SJSA1 (cell line): Measurements from ENCODE around the gene SAMD14. TPM values are rescaled to one million over a fixed set of nuclear protein-coding genes. Genes with fewer than 3 reads are reported as not detected.
A peak's percentile ranks its signal among the peaks of the same experiment; 100 is the strongest.

Experiments used
- DNase-seq, 2 experiments: peaks; one replicate each; pipeline ENCODE4 v3.0.0-alpha.2; 2015 to 2020; ENCODE audit warnings: low spot score in 2 of 2, low read depth in 1 of 2
- H3K27ac ChIP-seq: fragments of 250-450 bp; sonication (Bioruptor Pico); 2 replicates; pipeline ENCODE4 v1.5.1; 2020; ENCODE audit warnings: mild to moderate bottlenecking, moderate library complexity
- H3K27me3 ChIP-seq: fragments of 250-450 bp; sonication (Bioruptor Pico); replicated peaks from 2 replicates; pipeline ENCODE4 v1.5.1; 2020; ENCODE audit warnings: mild to moderate bottlenecking, moderate library complexity
- H3K36me3 ChIP-seq: fragments of 250-450 bp; sonication (Bioruptor Pico); 2 replicates; pipeline ENCODE4 v1.5.1; 2020; ENCODE audit warnings: mild to moderate bottlenecking
- H3K4me1 ChIP-seq: fragments of 250-450 bp; sonication (Bioruptor Pico); replicated peaks from 2 replicates; pipeline ENCODE4 v1.6.1; 2021; ENCODE audit warnings: mild to moderate bottlenecking
- H3K4me3 ChIP-seq: fragments of 250-450 bp; sonication (Bioruptor Pico); 2 replicates; pipeline ENCODE4 v1.5.1; 2020; ENCODE audit warnings: mild to moderate bottlenecking
- H3K9me3 ChIP-seq: fragments of 250-450 bp; sonication (Bioruptor Pico); replicated peaks from 2 replicates; pipeline ENCODE4 v1.5.1; 2020; ENCODE audit warnings: mild to moderate bottlenecking
- total RNA-seq: library from RNA; depleted of rRNA; stranded (reverse); fragments of >200 nt; shearing (Covaris generic); gene quantifications from 2 replicates; pipeline ENCODE4 v1.2.3, GENCODE V29; 2014

SAMD14 gene
- total RNA-seq, 1 experiment from 2014 or later: 0.11 TPM

GRCh38 chr17:50148226-50149090 lies 18.5 kb upstream of the SAMD14 start:
- Histone ChIP-seq H3K36me3 (peaks cover 68% of the 10 kb centered on the region), H3K9me3 (no peaks in the 10 kb centered on the region), H3K4me1 (peaks cover 54% of the 10 kb centered on the region), H3K4me3 (peak overlapping the region; percentile 88), H3K27ac (no peak overlapping the region), H3K27me3 (no peaks in the 10 kb centered on the region)
- DNase-seq: peak; percentile 77 to 83

DNA sequence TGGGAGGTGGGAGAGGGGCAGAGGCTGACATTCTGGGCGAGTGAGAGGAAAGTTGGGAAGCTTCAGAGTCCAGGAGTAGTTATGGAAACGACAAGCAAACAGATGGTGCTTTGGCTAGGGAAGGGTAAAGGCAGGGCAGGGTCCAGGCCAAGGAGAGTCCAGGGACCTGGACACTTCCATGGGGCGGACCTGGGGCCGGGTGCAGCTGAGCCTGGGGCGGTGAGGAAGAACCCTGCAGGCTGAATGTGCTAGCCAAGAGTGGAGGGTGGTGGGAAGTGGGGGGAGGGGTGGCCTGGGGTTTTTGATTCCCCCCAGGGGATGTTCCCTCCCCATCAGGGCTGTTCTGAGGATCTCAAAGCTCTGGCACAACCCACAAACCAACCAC lies 17.9 kb upstream of the SAMD14 start:
- peak overlapping the region; percentile 88 for H3K4me3 ChIP-seq
- DNase-seq: no peak
- peaks cover 54% of the 10 kb centered on the region for H3K4me1 ChIP-seq
- no peaks in the 10 kb centered on the region for H3K9me3 ChIP-seq
- H3K27ac ChIP-seq: no peak overlapping the region
- H3K36me3 ChIP-seq: peaks cover 72% of the 10 kb centered on the region
- no peaks in the 10 kb centered on the region for H3K27me3 ChIP-seq

DNA sequence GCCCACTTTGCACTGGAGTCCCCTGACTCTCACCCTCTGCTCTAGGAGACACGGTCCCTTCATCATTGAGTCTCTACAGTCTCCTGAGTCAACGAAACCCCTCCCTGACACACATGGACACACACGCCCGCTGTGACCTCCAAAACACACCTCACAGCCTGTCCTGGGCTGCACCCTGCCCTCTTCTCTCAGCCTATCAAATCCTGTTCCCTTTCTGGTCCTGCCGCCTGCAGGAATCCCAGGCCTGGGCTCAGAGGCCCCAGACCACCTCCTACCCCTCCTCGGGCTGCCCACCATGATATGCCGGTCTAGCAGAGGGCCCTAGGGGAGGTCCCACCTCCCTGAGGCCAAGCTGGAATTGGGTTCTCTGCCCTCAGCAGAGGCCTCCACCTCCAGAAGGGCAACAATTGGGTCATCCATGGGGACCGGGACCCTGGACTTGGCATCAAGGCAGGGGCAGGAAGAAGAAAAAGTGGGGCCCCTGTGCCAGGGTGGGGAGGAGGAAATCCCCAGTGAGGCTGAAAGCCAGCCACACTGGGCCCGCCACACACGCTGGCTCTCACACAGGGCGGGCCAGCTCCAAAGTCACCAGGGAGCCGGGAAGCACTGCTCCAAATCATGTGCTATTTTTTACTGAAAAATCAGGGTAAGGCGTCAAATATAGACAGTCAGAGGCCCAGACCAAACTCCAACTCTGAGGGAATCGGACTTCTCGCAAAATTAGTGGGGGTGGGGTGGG lies 17.1 kb upstream of the SAMD14 start:
- no peak for DNase-seq
- H3K27me3 ChIP-seq: no peaks in the 10 kb centered on the region
- H3K36me3 ChIP-seq: peaks cover 80% of the 10 kb centered on the region
- no peak overlapping the region for H3K4me3 ChIP-seq
- H3K9me3 ChIP-seq: no peaks in the 10 kb centered on the region
- H3K4me1 ChIP-seq: peaks cover 47% of the 10 kb centered on the region
- no peak overlapping the region for H3K27ac ChIP-seq

GRCh38 chr17:50146230-50146926 lies 16.4 kb upstream of the SAMD14 start:
- Histone ChIP-seq H3K27me3 (no peaks in the 10 kb centered on the region), H3K27ac (no peak overlapping the region), H3K9me3 (no peaks in the 10 kb centered on the region), H3K4me1 (peaks cover 42% of the 10 kb centered on the region), H3K4me3 (no peak overlapping the region), H3K36me3 (peaks cover 87% of the 10 kb centered on the region)
- DNase-seq: no peak

- H3K4me3 ChIP-seq: no peak overlapping the region
- DNase-seq: no peak
- peaks cover 93% of the 10 kb centered on the region for H3K36me3 ChIP-seq
- peaks cover 38% of the 10 kb centered on the region for H3K4me1 ChIP-seq
- no peak overlapping the region for H3K27ac ChIP-seq
- no peaks in the 10 kb centered on the region for H3K27me3 ChIP-seq
- no peaks in the 10 kb centered on the region for H3K9me3 ChIP-seq
These were observed 15.7 kb upstream of the SAMD14 start for GRCh38 chr17:50145532-50146229.

DNA sequence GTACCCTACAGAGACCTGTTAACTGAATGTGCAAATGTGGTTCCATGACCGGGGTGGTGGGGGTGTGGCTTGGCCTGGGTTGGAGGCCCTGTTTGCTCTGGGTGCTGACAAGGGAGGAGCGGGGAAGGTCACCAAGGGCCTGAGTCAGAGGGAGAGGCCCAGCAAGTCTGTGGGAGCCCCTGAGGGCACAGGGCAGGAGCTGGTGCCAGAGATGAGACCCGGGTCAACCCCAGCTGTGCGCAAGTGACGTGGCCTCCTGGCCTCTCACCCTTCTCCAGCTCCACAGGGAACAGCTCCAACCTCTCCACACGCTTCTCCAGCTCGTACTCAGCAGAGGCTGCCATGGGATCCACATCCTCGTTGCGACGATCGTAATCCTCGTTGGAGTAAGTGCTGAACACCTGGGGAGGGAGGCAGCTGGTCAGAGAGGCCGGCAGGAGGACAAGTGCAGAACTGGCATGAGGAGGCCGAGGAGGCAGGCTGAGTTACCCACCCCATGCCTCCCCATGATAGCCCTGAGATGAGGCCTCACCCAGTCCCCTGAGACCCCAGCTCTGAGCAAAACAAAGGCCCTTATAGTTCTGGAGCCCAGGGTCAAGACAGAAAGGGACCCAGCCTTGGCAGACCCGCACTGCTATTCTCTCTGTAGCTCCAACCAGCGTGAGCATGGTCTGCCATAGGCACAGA lies 15.0 kb upstream of the SAMD14 start:
- Histone ChIP-seq H3K9me3 (no peaks in the 10 kb centered on the region), H3K4me3 (no peak overlapping the region), H3K27ac (no peak overlapping the region), H3K36me3 (peaks cover 95% of the 10 kb centered on the region), H3K4me1 (peaks cover 35% of the 10 kb centered on the region), H3K27me3 (no peaks in the 10 kb centered on the region)
- no peak for DNase-seq

DNA sequence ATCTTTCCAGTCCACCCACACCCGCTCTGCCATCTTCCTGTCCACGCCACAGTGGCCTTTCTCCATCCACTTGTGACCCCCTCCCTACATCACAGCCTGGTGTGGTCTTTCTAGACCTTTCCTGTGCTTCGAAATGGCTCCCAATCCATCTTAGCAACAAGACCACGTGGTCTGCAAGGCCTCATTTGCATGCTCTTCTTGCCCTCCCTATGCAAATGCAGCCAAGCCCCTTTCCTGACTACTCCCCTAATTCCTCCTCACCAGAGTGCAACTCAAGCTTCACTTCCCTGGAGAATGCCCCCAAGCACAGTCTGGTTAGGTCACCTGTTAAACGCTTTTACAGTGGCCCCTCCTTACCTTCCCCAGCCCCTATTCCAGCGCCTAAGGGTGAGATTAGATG lies 14.4 kb upstream of the SAMD14 start:
- Histone ChIP-seq H3K9me3 (no peaks in the 10 kb centered on the region), H3K27me3 (no peaks in the 10 kb centered on the region), H3K36me3 (peaks cover 95% of the 10 kb centered on the region), H3K4me3 (no peak overlapping the region), H3K27ac (no peak overlapping the region), H3K4me1 (peaks cover 29% of the 10 kb centered on the region)
- no peak for DNase-seq

DNA sequence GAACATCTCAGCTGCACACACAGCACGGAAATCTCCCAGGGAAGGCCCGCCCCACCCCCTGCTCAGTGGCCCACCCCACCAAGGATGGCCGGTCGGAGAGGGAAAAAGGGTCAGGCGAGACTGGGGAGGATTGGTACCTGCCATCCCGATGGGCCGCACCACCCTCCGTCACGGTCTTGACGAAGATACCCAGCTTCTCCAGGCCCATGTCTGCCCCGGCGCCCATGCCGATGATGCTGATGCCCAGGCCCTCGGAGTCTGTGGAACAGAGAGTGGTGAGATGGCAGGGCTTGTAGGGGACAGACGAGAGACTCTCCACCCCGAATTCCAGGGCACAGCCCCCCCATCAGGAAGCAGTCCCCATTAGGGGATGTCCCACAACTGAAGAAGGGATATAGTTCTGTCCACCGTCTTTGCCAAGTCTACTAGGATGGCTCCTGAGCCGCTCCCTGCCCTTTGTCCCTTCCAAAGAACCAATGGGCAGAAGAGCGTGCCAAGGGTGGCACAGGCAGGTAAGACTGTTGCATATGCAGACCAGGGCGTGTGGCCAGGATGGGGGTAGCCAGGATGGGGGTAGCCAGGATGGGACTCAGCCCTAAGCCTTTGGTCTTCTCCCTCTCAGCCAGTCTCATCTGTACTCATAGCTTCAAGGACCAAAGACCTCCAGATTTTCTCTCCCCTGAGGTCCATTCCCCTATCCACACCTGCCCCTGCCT lies 13.7 kb upstream of the SAMD14 start:
- Histone ChIP-seq H3K36me3 (peaks cover 98% of the 10 kb centered on the region), H3K9me3 (no peaks in the 10 kb centered on the region), H3K4me3 (no peak overlapping the region), H3K27ac (no peak overlapping the region), H3K4me1 (peaks cover 24% of the 10 kb centered on the region), H3K27me3 (no peaks in the 10 kb centered on the region)
- DNase-seq: no peak

DNA sequence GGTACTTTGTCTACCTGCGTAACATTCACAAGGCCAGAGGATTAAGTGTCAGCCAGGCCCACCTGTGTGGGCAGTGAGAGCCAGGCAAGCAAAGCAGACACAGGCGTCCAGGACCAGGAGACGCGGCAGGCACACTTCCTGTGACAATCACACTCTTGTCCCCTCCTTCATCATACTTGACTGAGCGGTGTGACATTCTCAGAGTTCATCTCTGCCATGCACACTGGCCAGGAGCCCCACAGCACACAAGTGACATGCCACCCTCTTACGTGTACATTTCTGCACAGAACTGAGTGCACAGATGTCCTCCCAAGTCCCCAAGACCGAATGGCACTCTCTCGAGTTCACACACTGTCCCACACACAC lies 11.8 kb upstream of the SAMD14 start:
- Histone ChIP-seq H3K27me3 (no peaks in the 10 kb centered on the region), H3K4me1 (peaks cover 5% of the 10 kb centered on the region; the same call in 1 of the 2 replicates), H3K27ac (no peak overlapping the region), H3K36me3 (peaks cover 98% of the 10 kb centered on the region), H3K9me3 (no peaks in the 10 kb centered on the region), H3K4me3 (no peak overlapping the region)
- DNase-seq: no peak

GRCh38 chr17:50141026-50141744 lies 11.2 kb upstream of the SAMD14 start:
- Histone ChIP-seq H3K36me3 (peaks cover 98% of the 10 kb centered on the region), H3K27me3 (no peaks in the 10 kb centered on the region), H3K9me3 (no peaks in the 10 kb centered on the region), H3K27ac (no peak overlapping the region), H3K4me1 (no peaks in the 10 kb centered on the region), H3K4me3 (no peak overlapping the region)
- no peak for DNase-seq

DNA sequence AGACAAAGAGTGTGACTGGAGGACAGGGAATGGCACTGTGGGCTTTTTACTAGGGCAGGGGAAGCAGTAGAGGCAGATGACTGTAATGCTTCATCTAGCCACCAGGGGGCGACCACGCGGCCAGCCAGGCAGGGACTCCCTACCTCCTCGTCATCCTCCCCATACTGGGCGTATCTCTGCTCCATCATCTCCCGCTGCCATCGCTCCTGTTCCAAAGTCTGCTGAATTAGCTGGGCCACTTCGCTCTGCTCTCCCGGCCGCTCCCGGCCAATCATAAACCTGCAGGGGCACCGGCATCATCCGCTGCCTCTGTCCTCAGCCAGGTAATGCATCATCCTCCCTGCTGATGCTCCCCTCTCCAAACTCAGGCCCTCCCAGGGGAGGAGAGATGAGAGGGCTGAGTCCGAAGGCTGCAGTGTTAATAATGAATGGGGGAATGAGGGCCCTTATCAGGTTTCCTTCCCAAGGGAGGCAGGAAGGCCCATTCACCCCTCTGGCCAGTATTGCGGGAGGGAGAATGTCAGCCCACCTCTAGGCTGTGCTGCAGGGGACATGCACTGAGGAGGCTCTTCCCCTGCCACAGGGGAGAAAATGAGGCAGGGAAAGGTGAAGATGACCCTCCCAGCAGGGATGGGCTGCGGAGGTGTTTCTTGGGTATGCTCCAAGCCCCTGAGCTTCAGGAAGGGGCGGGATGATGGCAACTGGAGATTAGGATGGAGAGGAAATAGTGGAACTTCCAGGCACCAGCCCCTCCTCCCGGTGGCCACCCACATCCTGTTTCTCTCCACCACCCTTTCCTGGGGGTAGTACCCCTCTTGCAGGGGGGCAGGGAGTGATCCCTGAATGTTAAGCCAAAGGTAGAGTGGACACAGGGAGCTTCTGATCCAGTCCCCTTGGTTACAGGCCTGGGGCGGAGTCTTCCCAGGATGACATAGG lies 10.3 kb upstream of the SAMD14 start:
- Histone ChIP-seq H3K27me3 (no peaks in the 10 kb centered on the region), H3K27ac (no peak overlapping the region), H3K4me3 (no peak overlapping the region), H3K9me3 (no peaks in the 10 kb centered on the region), H3K4me1 (no peaks in the 10 kb centered on the region), H3K36me3 (peaks cover 98% of the 10 kb centered on the region)
- peak; percentile 65 to 88 for DNase-seq
